Stimulated activated naive B cell treated with anti-CD40 and anti-IgM and Interleukin-4, amounts not matched to agents 10 μg/mL and 1 μg/mL and 100 μg/mL, for 72 hours (primary cell): ENCODE data around the gene CASD1.

ENCODE experiments used
- ATAC-seq, 2 donors: fragments of 150-1000 bp; cut with Tn5 transposase; replicated peaks; 2 replicates each; pipeline ENCODE4 v1.10.0; 2021; ENCODE audit warnings: moderate library complexity in 1 of 2
- DNase-seq: peaks from one replicate; pipeline ENCODE4 v3.0.0; 2021
- H3K27ac Mint-ChIP-seq: one replicate; pipeline ENCODE4 v1.8.0; 2022; ENCODE audit warnings: mild to moderate bottlenecking, mixed read lengths
- H3K27me3 Mint-ChIP-seq, 2 donors: one replicate each; pipeline ENCODE4 v1.8.0; 2022; ENCODE audit warnings: mixed read lengths in 2 of 2
- H3K36me3 Mint-ChIP-seq, 2 donors: one replicate each; pipeline ENCODE4 v1.8.0; 2022; ENCODE audit warnings: mixed read lengths in 2 of 2, mild to moderate bottlenecking in 1 of 2
- H3K4me1 Mint-ChIP-seq, 2 donors: one replicate each; pipeline ENCODE4 v1.8.0; 2022; ENCODE audit warnings: mixed read lengths in 2 of 2, mild to moderate bottlenecking in 1 of 2
- H3K4me3 Mint-ChIP-seq, 2 donors: one replicate each; pipeline ENCODE4 v1.8.0; 2022; ENCODE audit warnings: mild to moderate bottlenecking in 2 of 2, mixed read lengths in 2 of 2, moderate library complexity in 1 of 2
- H3K9me3 Mint-ChIP-seq, 2 donors: one replicate each; pipeline ENCODE4 v1.8.0; 2022; ENCODE audit warnings: mixed read lengths in 2 of 2, mild to moderate bottlenecking in 1 of 2

The CASD1 gene

DNA sequence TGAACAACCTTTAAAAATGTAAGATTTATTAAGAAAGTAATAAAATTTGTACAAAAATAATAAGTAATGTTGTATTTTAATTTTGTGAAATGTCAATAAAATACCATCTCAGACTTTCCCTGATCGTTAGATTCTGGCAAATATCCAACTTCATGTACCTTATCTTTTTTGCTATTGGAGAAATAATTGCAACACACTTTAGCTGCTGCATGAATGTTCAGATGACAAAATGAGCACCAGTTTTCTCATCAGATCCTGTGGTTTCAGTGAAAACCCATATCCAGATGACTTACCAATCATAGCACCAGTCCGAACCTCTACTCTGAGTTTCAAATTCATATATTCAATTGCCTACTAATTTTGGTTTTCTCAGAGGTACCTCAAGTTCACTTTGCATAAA lies 69.9 kb downstream of the CASD1 start:
- Mint-ChIP-seq H3K4me1 (peaks cover 0 to 14% of the 10 kb centered on the region in 2 donors), H3K4me3 (no peak overlapping the region), H3K27me3 (no peaks in the 10 kb centered on the region), H3K27ac (no peak overlapping the region), H3K9me3 (peaks cover 16 to 17% of the 10 kb centered on the region in 2 donors), H3K36me3 (peaks cover 46 to 60% of the 10 kb centered on the region in 2 donors)
- DNase-seq (no peak), ATAC-seq (no peak)

DNA sequence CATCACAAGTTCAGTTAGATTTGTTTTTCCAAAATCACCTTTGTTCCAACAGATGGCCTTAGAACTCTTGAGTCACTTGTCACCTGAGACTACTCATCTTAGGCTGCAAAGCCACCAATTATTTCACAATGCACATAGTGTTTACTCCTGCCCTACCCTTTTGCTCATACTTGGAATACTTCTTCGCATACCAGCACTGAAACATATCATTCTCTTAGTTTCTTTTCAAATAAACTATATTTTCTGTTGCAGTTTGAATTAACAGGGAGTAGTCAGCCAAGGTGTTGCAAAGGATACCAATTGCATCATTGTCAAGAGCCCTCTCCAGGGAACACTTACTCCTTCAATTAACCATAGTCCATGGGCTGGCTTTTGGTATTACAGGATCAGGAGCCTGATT lies 71.0 kb downstream of the CASD1 start:
- Mint-ChIP-seq H3K4me1 (peaks cover 0 to 14% of the 10 kb centered on the region in 2 donors), H3K27ac (no peak overlapping the region)
- no peak for ATAC-seq

DNA sequence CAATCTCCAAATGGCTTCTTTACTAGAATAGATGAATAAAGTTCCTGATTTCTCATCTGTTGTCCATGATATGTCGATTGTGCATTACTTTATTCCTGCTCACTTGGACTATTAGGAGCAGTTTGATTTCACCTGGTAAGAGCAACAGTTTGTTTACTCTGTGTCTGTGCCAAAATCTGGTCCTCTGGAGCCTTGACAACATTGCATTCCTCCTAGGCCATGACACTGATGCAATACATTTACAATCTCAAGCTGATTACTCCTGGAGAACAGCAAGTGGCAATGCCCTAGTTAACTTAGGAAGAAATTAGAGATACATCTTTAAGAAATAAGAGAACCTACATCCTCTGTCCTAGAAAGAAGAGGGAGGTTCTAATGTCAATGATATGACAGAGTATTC lies 74.5 kb downstream of the CASD1 start:
- ATAC-seq (no peak), DNase-seq (no peak)
- no peaks in the 10 kb centered on the region for H3K27me3 Mint-ChIP-seq
- no peak overlapping the region for H3K4me3 Mint-ChIP-seq
- peaks cover 23 to 26% of the 10 kb centered on the region in 2 donors for H3K36me3 Mint-ChIP-seq
- peaks cover 0 to 9% of the 10 kb centered on the region in 2 donors for H3K4me1 Mint-ChIP-seq
- H3K27ac Mint-ChIP-seq: no peak overlapping the region
- H3K9me3 Mint-ChIP-seq: peaks cover 5 to 6% of the 10 kb centered on the region in 2 donors

More for the DNA sequence above, 71.0 kb downstream of the CASD1 start:
- no peaks in the 10 kb centered on the region for H3K27me3 Mint-ChIP-seq
- no peak for DNase-seq
- no peak overlapping the region for H3K4me3 Mint-ChIP-seq
- peaks cover 36 to 49% of the 10 kb centered on the region in 2 donors for H3K36me3 Mint-ChIP-seq
- H3K9me3 Mint-ChIP-seq: peaks cover 9 to 12% of the 10 kb centered on the region in 2 donors

DNA sequence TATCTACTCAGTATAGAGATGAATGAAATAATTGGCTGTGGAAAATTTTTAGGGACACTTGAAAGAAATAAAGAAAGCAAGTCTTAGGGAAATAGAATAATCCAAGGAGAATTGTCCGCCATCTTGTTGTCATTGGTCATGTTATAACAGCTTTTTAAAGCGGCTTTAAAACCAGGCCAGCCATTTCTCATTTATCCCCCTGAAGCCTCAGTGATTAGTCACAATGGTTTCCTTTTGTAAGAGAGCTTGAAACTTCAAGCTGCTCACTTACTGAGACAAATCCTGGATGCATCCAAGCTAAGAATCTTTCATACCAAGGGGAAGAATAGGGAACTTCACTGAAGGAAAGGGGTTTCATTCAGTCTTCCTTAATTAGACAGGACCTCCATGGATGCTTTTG lies 78.5 kb downstream of the CASD1 start:
- DNase-seq (no peak), ATAC-seq (no peak)
- H3K27me3 Mint-ChIP-seq: no peaks in the 10 kb centered on the region
- peaks cover 13 to 19% of the 10 kb centered on the region in 2 donors for H3K4me1 Mint-ChIP-seq
- H3K9me3 Mint-ChIP-seq: no peaks in the 10 kb centered on the region
- H3K27ac Mint-ChIP-seq: no peak overlapping the region
- H3K36me3 Mint-ChIP-seq: peaks cover 3 to 5% of the 10 kb centered on the region in 2 donors
- H3K4me3 Mint-ChIP-seq: no peak overlapping the region

DNA sequence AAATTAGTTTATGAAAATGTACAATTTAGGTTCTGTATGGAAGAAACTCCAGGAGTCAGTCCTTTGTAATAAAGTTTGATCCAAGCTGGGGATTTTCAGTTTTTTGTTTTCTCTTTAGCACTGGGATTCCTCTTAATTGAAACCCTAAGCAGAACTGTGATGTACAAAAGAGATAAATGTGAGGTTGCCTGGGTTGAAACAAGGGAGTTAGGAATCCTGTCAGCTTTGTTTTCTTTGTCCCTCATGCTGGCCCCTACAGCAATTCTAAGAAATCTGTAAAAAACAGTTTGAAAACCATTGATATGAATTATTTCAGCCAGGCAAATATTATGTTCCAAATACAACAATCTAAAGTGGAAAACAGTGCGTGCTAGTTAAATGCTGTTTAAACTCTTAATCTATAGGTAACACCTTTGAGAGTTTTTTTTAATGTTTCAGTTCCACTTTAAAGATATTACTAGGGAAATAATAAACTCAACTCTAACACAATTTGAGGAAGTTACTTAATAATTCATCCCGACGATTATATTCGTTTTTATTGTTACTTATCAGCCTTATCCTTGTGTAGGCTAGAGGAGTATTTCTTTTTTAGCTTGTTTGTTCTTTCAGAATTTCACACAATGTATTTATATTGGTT lies 81.0 kb downstream of the CASD1 start:
- Mint-ChIP-seq H3K27me3 (no peaks in the 10 kb centered on the region), H3K27ac (peak overlapping the region; percentile 56), H3K9me3 (no peaks in the 10 kb centered on the region), H3K4me1 (peaks cover 13 to 19% of the 10 kb centered on the region in 2 donors), H3K36me3 (peaks cover 3 to 5% of the 10 kb centered on the region in 2 donors), H3K4me3 (peak overlapping the region; percentile 58 to 60)
- ATAC-seq (peak; percentile 82), DNase-seq (no peak)

DNA sequence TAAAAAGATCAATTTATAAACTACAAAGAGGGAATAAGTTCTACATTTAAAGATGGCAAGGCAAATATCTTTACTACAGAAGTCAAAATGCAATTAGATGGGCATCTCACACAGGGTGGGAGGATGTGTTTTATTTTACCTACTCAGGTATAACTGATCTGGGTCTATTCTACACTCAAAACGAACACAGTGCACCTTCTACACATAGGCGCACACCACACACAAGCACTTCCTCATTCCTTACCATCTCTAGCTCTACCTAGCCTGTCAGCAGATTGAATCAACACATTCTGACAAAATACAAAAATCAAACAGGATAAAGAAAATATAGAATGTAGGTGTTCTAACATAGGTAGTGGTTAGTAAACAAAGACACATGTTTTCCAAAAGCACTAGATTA lies 81.6 kb downstream of the CASD1 start:
- ATAC-seq (peak; percentile 99), DNase-seq (no peak)
- H3K4me1 Mint-ChIP-seq: peaks cover 13 to 19% of the 10 kb centered on the region in 2 donors
- H3K4me3 Mint-ChIP-seq: peak overlapping the region; percentile 58 to 60
- no peaks in the 10 kb centered on the region for H3K9me3 Mint-ChIP-seq
- peaks cover 3 to 5% of the 10 kb centered on the region in 2 donors for H3K36me3 Mint-ChIP-seq
- no peaks in the 10 kb centered on the region for H3K27me3 Mint-ChIP-seq
- peak overlapping the region; percentile 56 for H3K27ac Mint-ChIP-seq

DNA sequence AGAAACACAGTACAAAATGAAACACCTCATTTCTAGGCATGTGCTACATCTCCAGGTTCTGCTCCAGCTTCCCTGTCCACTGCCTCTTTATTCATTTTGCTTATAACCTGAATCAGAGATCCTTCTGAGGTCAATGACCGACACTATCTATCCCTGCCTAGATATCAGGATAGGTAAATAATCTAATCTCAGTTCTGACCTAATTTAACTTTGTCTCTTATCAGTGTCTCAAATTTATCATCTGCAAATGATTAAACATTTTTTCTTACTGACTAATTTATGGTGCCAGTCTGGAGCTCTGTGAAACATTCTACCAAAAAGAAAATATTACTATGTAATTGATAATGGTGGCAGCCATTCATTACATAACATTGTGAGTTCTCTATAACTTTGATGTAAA lies 85.3 kb downstream of the CASD1 start:
- ATAC-seq: no peak
- no peaks in the 10 kb centered on the region for H3K27me3 Mint-ChIP-seq

DNA sequence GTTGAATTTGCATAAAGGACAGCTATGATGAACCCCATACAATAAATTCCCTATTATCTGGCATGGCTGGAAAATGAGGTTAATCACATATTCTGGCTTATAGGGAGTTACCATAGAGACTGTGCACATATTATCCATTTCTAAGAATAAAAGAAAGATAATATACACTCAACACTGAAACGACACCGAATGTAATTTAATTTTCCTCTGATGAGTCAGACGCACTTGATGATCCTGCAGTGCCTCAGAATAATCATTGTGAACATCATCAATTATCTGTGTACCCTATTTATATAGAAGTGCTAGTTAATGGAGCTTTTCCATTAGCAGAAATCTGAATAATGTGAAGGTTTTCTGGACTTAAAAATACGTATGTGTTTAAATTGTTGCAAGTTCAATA lies 86.1 kb downstream of the CASD1 start:
- no peaks in the 10 kb centered on the region for H3K27me3 Mint-ChIP-seq
- no peak for ATAC-seq
- no peak overlapping the region for H3K4me3 Mint-ChIP-seq
- peaks cover 0 to 4% of the 10 kb centered on the region in 2 donors for H3K36me3 Mint-ChIP-seq
- H3K27ac Mint-ChIP-seq: no peak overlapping the region
- H3K9me3 Mint-ChIP-seq: no peaks in the 10 kb centered on the region
- no peak for DNase-seq
- H3K4me1 Mint-ChIP-seq: peaks cover 9 to 14% of the 10 kb centered on the region in 2 donors

More for the DNA sequence above, 85.3 kb downstream of the CASD1 start:
- Mint-ChIP-seq H3K4me3 (no peak overlapping the region), H3K9me3 (no peaks in the 10 kb centered on the region), H3K4me1 (peaks cover 13 to 19% of the 10 kb centered on the region in 2 donors), H3K27ac (no peak overlapping the region), H3K36me3 (peaks cover 0 to 2% of the 10 kb centered on the region in 2 donors)
- no peak for DNase-seq

DNA sequence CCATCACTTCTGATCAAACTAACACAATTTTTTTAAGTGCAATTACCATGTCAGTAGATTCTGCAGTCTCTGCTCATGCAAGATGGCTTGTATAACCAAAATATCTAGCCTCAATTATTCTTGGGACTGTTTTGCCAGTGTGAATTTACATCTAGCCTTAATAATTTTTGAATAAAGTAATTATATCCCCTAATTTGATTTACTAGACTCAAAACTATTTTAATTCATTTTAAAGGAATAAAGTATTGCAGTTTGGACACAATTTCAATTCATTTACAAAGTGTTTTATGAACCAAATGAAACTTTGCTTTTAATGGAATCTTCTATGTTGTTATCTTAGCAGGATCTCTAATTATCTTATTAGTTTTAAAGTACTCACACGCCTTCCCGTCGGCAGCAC lies 90.7 kb downstream of the CASD1 start:
- H3K9me3 Mint-ChIP-seq: no peaks in the 10 kb centered on the region
- ATAC-seq (no peak), DNase-seq (no peak)
- H3K36me3 Mint-ChIP-seq: peaks cover 0 to 4% of the 10 kb centered on the region in 2 donors
- H3K4me1 Mint-ChIP-seq: peaks cover 0 to 6% of the 10 kb centered on the region in 2 donors
- no peak overlapping the region for H3K27ac Mint-ChIP-seq
- H3K27me3 Mint-ChIP-seq: no peaks in the 10 kb centered on the region
- no peak overlapping the region for H3K4me3 Mint-ChIP-seq

DNA sequence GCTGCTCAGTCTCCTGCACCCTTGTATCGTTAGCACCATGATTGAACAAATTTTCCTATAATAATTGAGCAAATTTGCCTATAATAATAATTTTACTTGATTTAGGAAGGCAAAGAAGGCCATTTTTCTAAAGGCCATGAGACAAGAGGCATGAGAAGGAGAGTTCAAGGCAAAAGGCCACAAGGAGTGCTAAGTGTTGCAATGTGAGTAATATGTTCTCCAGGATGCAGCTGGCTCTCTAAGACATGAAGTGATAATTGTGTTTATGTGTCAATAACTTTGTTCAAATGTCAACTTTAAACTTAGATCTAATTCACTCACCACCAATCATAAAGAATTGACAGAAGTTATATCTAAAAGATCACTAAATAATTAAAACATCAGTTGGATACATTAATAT lies 92.6 kb downstream of the CASD1 start:
- Mint-ChIP-seq H3K27me3 (no peaks in the 10 kb centered on the region), H3K4me1 (peaks cover 2 to 11% of the 10 kb centered on the region in 2 donors), H3K4me3 (no peak overlapping the region), H3K27ac (no peak overlapping the region), H3K9me3 (peaks cover 7 to 10% of the 10 kb centered on the region in 2 donors), H3K36me3 (peaks cover 11% of the 10 kb centered on the region in 2 donors)
- no peak for DNase-seq
- ATAC-seq: no peak

DNA sequence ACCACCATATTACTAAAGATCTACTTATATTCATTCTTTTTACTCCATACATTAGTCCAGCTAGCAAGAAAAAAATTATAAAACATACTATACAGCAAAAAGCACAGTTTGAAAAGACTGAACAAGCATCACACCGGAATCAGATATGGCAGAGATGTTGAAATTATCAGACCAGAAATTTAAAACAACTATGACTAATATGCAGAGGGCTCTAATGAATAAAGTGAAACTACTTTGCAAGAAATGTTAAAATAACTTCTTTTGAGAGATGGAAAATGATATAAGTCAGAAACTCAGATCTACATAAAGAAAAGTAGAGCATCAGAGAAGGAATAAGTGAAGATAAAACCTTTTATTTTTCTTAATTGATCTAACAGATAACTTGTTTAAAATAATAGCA lies 95.4 kb downstream of the CASD1 start:
- Mint-ChIP-seq H3K36me3 (peaks cover 12 to 14% of the 10 kb centered on the region in 2 donors), H3K27me3 (no peaks in the 10 kb centered on the region), H3K9me3 (peaks cover 11 to 12% of the 10 kb centered on the region in 2 donors), H3K4me1 (peaks cover 3 to 14% of the 10 kb centered on the region in 2 donors), H3K4me3 (no peak overlapping the region), H3K27ac (no peak overlapping the region)
- ATAC-seq (no peak), DNase-seq (no peak)
